Osteocyte (in vitro differentiated cells): ENCODE measurements around the gene CCDC187. TPM values are rescaled to one million over a fixed set of nuclear protein-coding genes. Genes with fewer than 3 reads are reported as not detected.

Source experiments
- DNase-seq: peaks from one replicate; pipeline ENCODE4 v3.0.0; 2021; ENCODE audit warnings: mixed read lengths; ENCODE audit not compliant: unreplicated experiment; ENCODE audit errors: extremely low spot score
- H3K27ac Mint-ChIP-seq: one replicate; pipeline ENCODE4 v1.8.0; 2021; ENCODE audit warnings: mild to moderate bottlenecking, mixed read lengths; ENCODE audit not compliant: unreplicated experiment
- H3K27me3 Mint-ChIP-seq: one replicate; pipeline ENCODE4 v1.8.0; 2021; ENCODE audit warnings: mixed read lengths; ENCODE audit not compliant: unreplicated experiment
- H3K36me3 Mint-ChIP-seq: one replicate; pipeline ENCODE4 v1.8.0; 2021; ENCODE audit warnings: mixed read lengths; ENCODE audit not compliant: unreplicated experiment
- H3K4me1 Mint-ChIP-seq: one replicate; pipeline ENCODE4 v1.8.0; 2021; ENCODE audit warnings: mixed read lengths; ENCODE audit not compliant: unreplicated experiment
- H3K4me3 Mint-ChIP-seq: one replicate; pipeline ENCODE4 v1.8.0; 2021; ENCODE audit warnings: mild to moderate bottlenecking, moderate library complexity, mixed read lengths; ENCODE audit not compliant: unreplicated experiment
- H3K9me3 Mint-ChIP-seq: one replicate; pipeline ENCODE4 v1.8.0; 2021; ENCODE audit warnings: mixed read lengths; ENCODE audit not compliant: unreplicated experiment
- CTCF ChIP-seq: fragments of 200-600 bp; sonication (generic); IDR thresholded peaks from 2 replicates; pipeline ENCODE4 v1.5.0; 2021; ENCODE audit warnings: antibody characterized with exemption, mild to moderate bottlenecking, moderate library complexity
- total RNA-seq: library from RNA; stranded (reverse); gene quantifications from 2 replicates; pipeline ENCODE4 v1.2.1, GENCODE V29; 2021

CCDC187 gene
- total RNA-seq, 1 donor from 2014 or later: not detected

GRCh38 chr9:136289651-136290507, 14.0 kb downstream of the CCDC187 start:
- no peaks in the 10 kb centered on the region for H3K9me3 Mint-ChIP-seq
- no peak overlapping the region for H3K4me3 Mint-ChIP-seq
- no peaks in the 10 kb centered on the region for H3K4me1 Mint-ChIP-seq
- no peak for TF ChIP-seq CTCF
- peaks cover 2% of the 10 kb centered on the region for H3K36me3 Mint-ChIP-seq
- H3K27ac Mint-ChIP-seq: no peak overlapping the region
- peaks cover 13% of the 10 kb centered on the region for H3K27me3 Mint-ChIP-seq
- DNase-seq: no peak

- H3K4me3 Mint-ChIP-seq: no peak overlapping the region
- H3K27ac Mint-ChIP-seq: no peak overlapping the region
- H3K4me1 Mint-ChIP-seq: peaks cover 5% of the 10 kb centered on the region
- H3K27me3 Mint-ChIP-seq: peaks cover 13% of the 10 kb centered on the region
- DNase-seq: no peak
- peaks cover 2% of the 10 kb centered on the region for H3K36me3 Mint-ChIP-seq
- TF ChIP-seq CTCF: no peak
- H3K9me3 Mint-ChIP-seq: no peaks in the 10 kb centered on the region
These were observed 15.7 kb downstream of the CCDC187 start for GRCh38 chr9:136287960-136288753.

- DNase-seq: no peak
- no peak for TF ChIP-seq CTCF
These were observed 16.9 kb downstream of the CCDC187 start for GRCh38 chr9:136286987-136287379.

GRCh38 chr9:136286359-136286986, 17.4 kb downstream of the CCDC187 start:
- Mint-ChIP-seq H3K4me3 (no peak overlapping the region), H3K9me3 (no peaks in the 10 kb centered on the region), H3K27ac (no peak overlapping the region), H3K27me3 (peaks cover 13% of the 10 kb centered on the region), H3K36me3 (peaks cover 2% of the 10 kb centered on the region), H3K4me1 (peaks cover 5% of the 10 kb centered on the region)
- no peak for DNase-seq
- TF ChIP-seq CTCF: no peak

More at GRCh38 chr9:136286987-136287379, 16.9 kb downstream of the CCDC187 start:
- no peak overlapping the region for H3K27ac Mint-ChIP-seq
- peaks cover 5% of the 10 kb centered on the region for H3K4me1 Mint-ChIP-seq
- peaks cover 13% of the 10 kb centered on the region for H3K27me3 Mint-ChIP-seq
- H3K4me3 Mint-ChIP-seq: no peak overlapping the region
- peaks cover 2% of the 10 kb centered on the region for H3K36me3 Mint-ChIP-seq
- no peaks in the 10 kb centered on the region for H3K9me3 Mint-ChIP-seq
